Activated T-cell treated with anti-CD3 and anti-CD28 coated beads, Interleukin-2, amount 50 U/mL, for 4 hours (primary cell): Measurements from ENCODE around the gene SLC25A27. TPM values are rescaled to one million over a fixed set of nuclear protein-coding genes. Genes with fewer than 3 reads are reported as not detected.

Experiments
- ATAC-seq, 2 donors: fragments of 200-7000 bp; cut with Tn5 transposase; one replicate each; pipeline ENCODE4 v1.10.0; 2021
- DNase-seq: peaks from one replicate; pipeline ENCODE4 v3.0.0-alpha.2; 2020
- H3K27me3 Mint-ChIP-seq: one replicate; pipeline ENCODE4 v1.8.0; 2021; ENCODE audit warnings: low read depth, mixed read lengths
- H3K36me3 Mint-ChIP-seq: one replicate; pipeline ENCODE4 v1.8.0; 2022; ENCODE audit warnings: mixed read lengths; ENCODE audit not compliant: insufficient read depth
- H3K4me1 Mint-ChIP-seq: one replicate; pipeline ENCODE4 v1.8.0; 2021; ENCODE audit warnings: low read depth, mixed read lengths
- H3K4me3 Mint-ChIP-seq: one replicate; pipeline ENCODE4 v1.8.0; 2021; ENCODE audit warnings: mild to moderate bottlenecking, moderate library complexity, mixed read lengths
- H3K9me3 Mint-ChIP-seq: one replicate; pipeline ENCODE4 v1.8.0; 2021; ENCODE audit warnings: mixed read lengths
- total RNA-seq, 3 donors: library from RNA; stranded (reverse); gene quantifications; one replicate each; pipeline ENCODE4 v1.2.1, GENCODE V29; 2021

The SLC25A27 gene
- total RNA-seq, 3 donors from 2014 or later, result 0.30 to 0.35 TPM; not detected in 1

GRCh38 chr6:46674410-46674809, 21.6 kb downstream of the SLC25A27 start:
- no peak overlapping the region for H3K4me3 Mint-ChIP-seq
- no peak for ATAC-seq
- H3K4me1 Mint-ChIP-seq, result no peaks in the 10 kb centered on the region
- no peaks in the 10 kb centered on the region for H3K27me3 Mint-ChIP-seq
- DNase-seq, result no peak
- H3K36me3 Mint-ChIP-seq, result no peaks in the 10 kb centered on the region
- H3K9me3 Mint-ChIP-seq, result no peaks in the 10 kb centered on the region

GRCh38 chr6:46676604-46677313, 24.0 kb downstream of the SLC25A27 start:
- Mint-ChIP-seq H3K9me3 (no peaks in the 10 kb centered on the region), H3K4me3 (no peak overlapping the region), H3K27me3 (no peaks in the 10 kb centered on the region), H3K36me3 (no peaks in the 10 kb centered on the region), H3K4me1 (no peaks in the 10 kb centered on the region)
- DNase-seq (no peak), ATAC-seq (no peak)

GRCh38 chr6:46677314-46677654, 24.5 kb downstream of the SLC25A27 start:
- no peaks in the 10 kb centered on the region for H3K9me3 Mint-ChIP-seq
- H3K4me1 Mint-ChIP-seq, result no peaks in the 10 kb centered on the region
- ATAC-seq, result no peak
- H3K27me3 Mint-ChIP-seq, result no peaks in the 10 kb centered on the region
- no peaks in the 10 kb centered on the region for H3K36me3 Mint-ChIP-seq
- no peak overlapping the region for H3K4me3 Mint-ChIP-seq
- DNase-seq, result no peak

GRCh38 chr6:46684771-46685170, 32.0 kb downstream of the SLC25A27 start:
- Mint-ChIP-seq H3K4me1 (no peaks in the 10 kb centered on the region), H3K36me3 (no peaks in the 10 kb centered on the region), H3K27me3 (no peaks in the 10 kb centered on the region), H3K9me3 (no peaks in the 10 kb centered on the region), H3K4me3 (no peak overlapping the region)
- ATAC-seq, result no peak
- DNase-seq, result no peak

- DNase-seq (no peak), ATAC-seq (no peak)
- H3K4me1 Mint-ChIP-seq, result no peaks in the 10 kb centered on the region
- H3K4me3 Mint-ChIP-seq, result no peak within 1 kb of the TSS
- no peaks in the 10 kb centered on the region for H3K36me3 Mint-ChIP-seq
- no peaks in the 10 kb centered on the region for H3K9me3 Mint-ChIP-seq
- H3K27me3 Mint-ChIP-seq, result no peaks in the 10 kb centered on the region
Measured at GRCh38 chr6:46687619-46688097, 34.9 kb downstream of the SLC25A27 start, which contains the start of gene TDRD6. Gene TDRD6 (plus strand): TSS chr6:46687885. CDS start chr6:46688129, 244 bp downstream.

- ATAC-seq (no peak), DNase-seq (no peak)
- Mint-ChIP-seq H3K4me3 (no peak overlapping the region), H3K27me3 (no peaks in the 10 kb centered on the region), H3K4me1 (no peaks in the 10 kb centered on the region), H3K9me3 (no peaks in the 10 kb centered on the region), H3K36me3 (no peaks in the 10 kb centered on the region)
Measured at GRCh38 chr6:46688117-46688965, 35.6 kb downstream of the SLC25A27 start.

- no peaks in the 10 kb centered on the region for H3K4me1 Mint-ChIP-seq
- ATAC-seq, result no peak
- H3K4me3 Mint-ChIP-seq, result no peak overlapping the region
Measured at GRCh38 chr6:46688966-46689335, 36.2 kb downstream of the SLC25A27 start.

GRCh38 chr6:46689657-46690056, 36.9 kb downstream of the SLC25A27 start:
- no peaks in the 10 kb centered on the region for H3K4me1 Mint-ChIP-seq
- DNase-seq, result no peak

More at GRCh38 chr6:46688966-46689335, 36.2 kb downstream of the SLC25A27 start:
- H3K36me3 Mint-ChIP-seq, result no peaks in the 10 kb centered on the region
- DNase-seq, result no peak
- no peaks in the 10 kb centered on the region for H3K9me3 Mint-ChIP-seq
- peaks cover 3% of the 10 kb centered on the region for H3K27me3 Mint-ChIP-seq

GRCh38 chr6:46690141-46690755, 37.5 kb downstream of the SLC25A27 start:
- DNase-seq, result no peak
- H3K4me3 Mint-ChIP-seq, result no peak overlapping the region
- H3K9me3 Mint-ChIP-seq, result no peaks in the 10 kb centered on the region
- no peaks in the 10 kb centered on the region for H3K36me3 Mint-ChIP-seq
- ATAC-seq, result no peak
- H3K27me3 Mint-ChIP-seq, result peaks cover 3% of the 10 kb centered on the region
- H3K4me1 Mint-ChIP-seq, result no peaks in the 10 kb centered on the region

More at GRCh38 chr6:46689657-46690056, 36.9 kb downstream of the SLC25A27 start:
- no peak for ATAC-seq
- Mint-ChIP-seq H3K4me3 (no peak overlapping the region), H3K27me3 (peaks cover 3% of the 10 kb centered on the region), H3K36me3 (no peaks in the 10 kb centered on the region), H3K9me3 (no peaks in the 10 kb centered on the region)

- Mint-ChIP-seq H3K36me3 (no peaks in the 10 kb centered on the region), H3K4me1 (no peaks in the 10 kb centered on the region), H3K9me3 (no peaks in the 10 kb centered on the region), H3K27me3 (peaks cover 5% of the 10 kb centered on the region), H3K4me3 (no peak overlapping the region)
- DNase-seq, result no peak
- ATAC-seq, result no peak
Measured at GRCh38 chr6:46690911-46691451, 38.2 kb downstream of the SLC25A27 start.

- H3K4me1 Mint-ChIP-seq, result no peaks in the 10 kb centered on the region
- no peak overlapping the region for H3K4me3 Mint-ChIP-seq
- no peaks in the 10 kb centered on the region for H3K36me3 Mint-ChIP-seq
Measured at GRCh38 chr6:46699970-46700369, 47.2 kb downstream of the SLC25A27 start.

GRCh38 chr6:46704562-46704961, 51.8 kb downstream of the SLC25A27 start:
- Mint-ChIP-seq H3K4me3 (no peak overlapping the region), H3K9me3 (no peaks in the 10 kb centered on the region), H3K36me3 (no peaks in the 10 kb centered on the region), H3K27me3 (peaks cover 25% of the 10 kb centered on the region), H3K4me1 (no peaks in the 10 kb centered on the region)
- ATAC-seq, result no peak
- no peak for DNase-seq

More at GRCh38 chr6:46699970-46700369, 47.2 kb downstream of the SLC25A27 start:
- Mint-ChIP-seq H3K9me3 (no peaks in the 10 kb centered on the region), H3K27me3 (peaks cover 20% of the 10 kb centered on the region)
- no peak for ATAC-seq
- DNase-seq, result no peak

- no peak for DNase-seq
- Mint-ChIP-seq H3K27me3 (peaks cover 25% of the 10 kb centered on the region), H3K4me1 (no peaks in the 10 kb centered on the region), H3K9me3 (no peaks in the 10 kb centered on the region), H3K36me3 (no peaks in the 10 kb centered on the region), H3K4me3 (no peak overlapping the region)
- ATAC-seq, result no peak
Measured at GRCh38 chr6:46706464-46706863, 53.7 kb downstream of the SLC25A27 start.

- Mint-ChIP-seq H3K9me3 (no peaks in the 10 kb centered on the region), H3K4me3 (no peak overlapping the region), H3K27me3 (peaks cover 16% of the 10 kb centered on the region), H3K36me3 (no peaks in the 10 kb centered on the region), H3K4me1 (no peaks in the 10 kb centered on the region)
- DNase-seq (no peak), ATAC-seq (no peak)
Measured at GRCh38 chr6:46711491-46711890, 58.7 kb downstream of the SLC25A27 start.
